Keratinocyte (primary cell): ENCODE data around the gene ZNF665.

ENCODE experiments used
- CTCF ChIP-seq, 3 experiments: IDR thresholded peaks in 1 of 3; conservative IDR thresholded peaks in 1 of 3; optimal IDR thresholded peaks in 1 of 3; 2 replicates in 2 of 3; 3 replicates in 1 of 3; pipeline versions ENCODE3 to v1.5.1; 2011; ENCODE audit warnings: low read length in 3 of 3, mild to moderate bottlenecking in 3 of 3, moderate library complexity in 2 of 3, control low read depth in 1 of 3, inconsistent platforms in 1 of 3; ENCODE audit not compliant: insufficient read depth in 2 of 3; ENCODE audit errors: extremely low read depth in 1 of 3
- EZH2 ChIP-seq: IDR thresholded peaks from one replicate; pipeline ENCODE4 v1.6.1; 2012; ENCODE audit warnings: inconsistent platforms, mild to moderate bottlenecking, low read length, moderate library complexity

GRCh38 chr19:53190253-53190652, 2.9 kb downstream of the ZNF665 start:
- TF ChIP-seq CTCF (optimal IDR thresholded peaks at IDR 0.05 in 1 of 3, IDR thresholded peaks at IDR 0.05 in 1 of 3, conservative IDR thresholded peaks at IDR 0.05 in 1 of 3; ENCODE audit: extremely low read depth in 1 of 3, insufficient read depth in 2 of 3, low read length in 3 of 3) (no peak), EZH2 (no peak)
